Right ventricle myocardium inferior (tissue), 1 donor: ENCODE measurements around the gene FBXL15. TPM values are rescaled to one million over a fixed set of nuclear protein-coding genes. Genes with fewer than 3 reads are reported as not detected.

ENCODE experiments used
- ATAC-seq: fragments of 200-7000 bp; cut with Tn5 transposase; one replicate; pipeline ENCODE4 v1.9.1; 2020; ENCODE audit warnings: mild to moderate bottlenecking, moderate library complexity
- DNase-seq: peaks from one replicate; pipeline ENCODE4 v3.0.0; 2021; ENCODE audit errors: missing footprints
- intact Hi-C: fragments of 100-400 bp; cut with DNase I; formaldehyde crosslinking; loops from one replicate; pipeline ENCODE4 v1.11.0; 2022
- total RNA-seq: library from RNA; stranded (reverse); fragmentation: NEBNext Ultra II Directional; extraction: Animal tissue kit (Norgen Biotek cat#: 25700); gene quantifications from one replicate; pipeline ENCODE4 v1.2.1, GENCODE V29; 2021
- donor health status: DM: no; HTN: yes; CAD: no; lungs with severe emphysema.

FBXL15 gene
- total RNA-seq, 1 donor from 2014 or later = 8.4 TPM

GRCh38 chr10:102396730-102397151, 23.9 kb upstream of the FBXL15 start:
- intact Hi-C loops = loop anchor here (5.0 kb wide), 1 partner anchor 106 kb away; the partner anchor contains the start of genes ACTR1A and SUFU
- ATAC-seq (no peak), DNase-seq (no peak)

GRCh38 chr10:102397222-102398171, 23.1 kb upstream of the FBXL15 start:
- intact Hi-C loops = loop anchor here (2.0 to 5.0 kb wide), 3 partner anchors 105 to 185 kb away; partner anchors contain the start of genes ACTR1A and SUFU
- ATAC-seq = no peak
- peak; percentile 32 for DNase-seq

DNA sequence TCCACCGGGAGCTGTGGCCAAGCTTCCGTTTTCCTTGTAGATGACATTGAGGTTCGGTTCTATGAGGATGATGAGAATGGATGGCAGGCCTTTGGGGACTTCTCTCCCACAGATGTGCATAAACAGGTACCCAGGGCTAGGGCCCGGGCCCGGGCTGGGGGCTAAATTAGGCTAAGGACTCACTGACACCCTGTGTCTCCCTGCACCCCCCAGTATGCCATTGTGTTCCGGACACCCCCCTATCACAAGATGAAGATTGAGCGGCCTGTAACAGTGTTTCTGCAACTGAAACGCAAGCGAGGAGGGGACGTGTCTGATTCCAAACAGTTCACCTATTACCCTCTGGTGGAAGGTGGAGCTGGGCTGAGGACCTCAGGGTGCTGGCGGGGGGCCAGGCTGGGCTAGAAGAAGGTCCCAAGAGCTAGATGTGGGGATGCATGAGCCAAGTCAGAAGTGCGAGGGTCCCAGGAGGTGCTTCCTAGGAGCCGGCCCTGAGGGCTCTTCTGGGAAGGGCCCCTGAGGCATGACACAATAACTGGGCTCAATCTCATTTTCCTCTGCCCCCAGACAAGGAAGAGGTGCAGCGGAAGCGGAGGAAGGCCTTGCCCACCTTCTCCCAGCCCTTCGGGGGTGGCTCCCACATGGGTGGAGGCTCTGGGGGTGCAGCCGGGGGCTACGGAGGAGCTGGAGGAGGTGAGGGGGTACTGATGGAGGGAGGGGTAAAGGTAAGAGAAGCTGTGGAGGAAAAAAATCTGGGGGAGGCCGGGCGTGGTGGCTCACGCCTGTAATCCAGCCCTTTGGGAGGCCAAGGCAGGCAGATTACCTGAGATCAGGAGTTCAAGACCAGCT, 22.2 kb upstream of the FBXL15 start:
- DNase-seq = peak; percentile 33
- intact Hi-C loops = loop anchor here (2.0 to 5.0 kb wide), 3 partner anchors 104 to 184 kb away; partner anchors contain the start of genes ACTR1A and SUFU
- ATAC-seq = no peak

DNA sequence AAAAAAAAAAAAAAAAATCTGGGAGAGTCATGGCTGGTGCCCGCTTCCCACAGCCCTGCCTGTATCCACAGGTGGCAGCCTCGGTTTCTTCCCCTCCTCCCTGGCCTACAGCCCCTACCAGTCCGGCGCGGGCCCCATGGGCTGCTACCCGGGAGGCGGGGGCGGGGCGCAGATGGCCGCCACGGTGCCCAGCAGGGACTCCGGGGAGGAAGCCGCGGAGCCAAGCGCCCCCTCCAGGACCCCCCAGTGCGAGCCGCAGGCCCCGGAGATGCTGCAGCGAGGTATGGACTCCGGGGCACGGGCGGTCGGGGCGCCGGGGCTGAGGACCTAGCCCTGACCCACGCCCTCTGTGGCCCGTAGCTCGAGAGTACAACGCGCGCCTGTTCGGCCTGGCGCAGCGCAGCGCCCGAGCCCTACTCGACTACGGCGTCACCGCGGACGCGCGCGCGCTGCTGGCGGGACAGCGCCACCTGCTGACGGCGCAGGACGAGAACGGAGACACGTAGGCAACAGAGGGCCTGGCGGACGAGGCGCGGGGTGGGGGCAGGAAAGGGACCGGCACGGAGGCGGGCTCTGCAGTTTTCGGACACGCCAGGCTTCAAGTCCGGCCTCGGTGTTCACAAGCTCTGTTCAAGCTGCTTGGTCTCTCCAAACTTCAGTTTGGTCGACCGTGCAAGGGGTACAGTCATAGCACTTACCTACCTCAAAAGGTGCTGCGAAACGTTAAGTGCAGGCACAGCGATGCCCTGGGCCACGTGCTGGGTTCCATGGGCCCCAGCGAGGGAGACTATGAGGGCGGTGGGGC, 21.2 kb upstream of the FBXL15 start:
- DNase-seq (peak; percentile 97), ATAC-seq (peak; percentile 79)
- intact Hi-C loops = loop anchor here (2.0 to 5.0 kb wide), 3 partner anchors 103 to 183 kb away; partner anchors contain the start of genes ACTR1A and SUFU

DNA sequence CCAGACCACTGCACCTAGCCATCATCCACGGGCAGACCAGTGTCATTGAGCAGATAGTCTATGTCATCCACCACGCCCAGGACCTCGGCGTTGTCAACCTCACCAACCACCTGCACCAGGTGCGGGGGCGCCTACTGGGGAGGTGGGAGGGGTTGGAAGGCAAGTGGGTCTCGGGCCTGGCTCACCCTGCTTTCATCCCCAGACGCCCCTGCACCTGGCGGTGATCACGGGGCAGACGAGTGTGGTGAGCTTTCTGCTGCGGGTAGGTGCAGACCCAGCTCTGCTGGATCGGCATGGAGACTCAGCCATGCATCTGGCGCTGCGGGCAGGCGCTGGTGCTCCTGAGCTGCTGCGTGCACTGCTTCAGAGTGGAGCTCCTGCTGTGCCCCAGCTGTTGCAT, 20.6 kb upstream of the FBXL15 start:
- no peak for ATAC-seq

GRCh38 chr10:102400598-102401341, 19.9 kb upstream of the FBXL15 start:
- intact Hi-C loops = no loop called here
- ATAC-seq (no peak), DNase-seq (peak; percentile 40)

More for the DNA sequence above, 20.6 kb upstream of the FBXL15 start:
- intact Hi-C loops = no loop called here
- peak; percentile 73 for DNase-seq

DNA sequence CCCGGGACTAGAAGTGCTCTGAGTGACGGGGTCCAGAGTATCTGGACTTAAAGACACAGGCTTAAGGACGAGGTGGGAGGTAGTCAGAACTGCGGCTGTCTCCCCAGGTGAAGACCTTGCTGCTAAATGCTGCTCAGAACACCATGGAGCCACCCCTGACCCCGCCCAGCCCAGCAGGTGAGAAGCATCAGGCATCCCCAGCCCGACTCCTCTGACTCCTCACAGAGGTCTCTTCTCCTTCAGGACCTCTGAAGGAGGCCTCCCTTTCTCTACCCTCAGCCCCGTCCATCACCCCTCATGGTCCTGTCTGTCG, 19.3 kb upstream of the FBXL15 start:
- DNase-seq = peak; percentile 16
- ATAC-seq = no peak
- intact Hi-C loops = no loop called here

- DNase-seq = peak; percentile 17
- ATAC-seq = no peak
- intact Hi-C loops = no loop called here
Measured at GRCh38 chr10:102401735-102402511, 18.7 kb upstream of the FBXL15 start.

DNA sequence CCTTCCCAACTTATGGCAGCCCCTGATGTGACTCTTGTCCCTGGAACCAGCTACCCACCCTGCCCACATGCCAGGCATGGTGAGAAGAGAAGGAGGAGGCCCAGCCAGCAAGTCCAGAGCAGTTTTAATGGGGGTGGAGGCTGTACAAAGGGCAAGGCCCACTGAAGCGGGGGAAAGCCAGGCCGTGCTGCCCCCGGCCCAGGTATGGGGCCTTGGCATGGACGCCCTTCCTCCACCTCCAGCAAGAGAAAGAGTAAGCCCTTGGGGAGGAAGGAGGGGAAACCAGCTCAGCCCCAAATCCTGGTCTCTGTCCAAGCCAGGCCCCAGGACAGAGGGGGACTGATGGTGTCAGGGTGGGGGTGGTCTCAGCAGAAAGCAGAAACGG, 18.1 kb upstream of the FBXL15 start:
- intact Hi-C loops = no loop called here
- peak; percentile 3 for DNase-seq
- no peak for ATAC-seq

DNA sequence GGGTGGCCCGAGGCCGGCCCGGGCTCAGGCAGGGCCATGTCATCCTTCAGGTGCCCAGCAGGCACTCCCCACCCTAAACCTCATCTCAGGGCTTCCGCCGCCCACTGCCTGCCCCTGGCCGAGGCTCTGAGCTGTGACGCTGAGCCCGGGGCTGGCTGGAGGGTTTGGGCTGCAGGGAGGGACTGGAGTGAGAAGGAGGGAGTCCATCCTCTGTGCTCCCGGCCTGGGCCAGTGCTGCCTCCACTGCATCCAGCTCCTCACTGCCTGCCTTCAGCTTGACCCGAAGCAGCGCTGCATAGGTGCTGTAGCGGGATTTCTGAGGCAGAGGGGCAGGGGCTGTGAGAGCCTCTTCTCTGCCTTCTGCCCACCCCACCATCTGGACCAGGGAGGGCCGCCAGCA, 17.5 kb upstream of the FBXL15 start:
- intact Hi-C loops = no loop called here
- no peak for ATAC-seq
- DNase-seq = peak; percentile 23

- DNase-seq = peak; percentile 43
- no peak for ATAC-seq
- intact Hi-C loops = no loop called here
Measured at GRCh38 chr10:102404361-102405107, 16.1 kb upstream of the FBXL15 start.

- intact Hi-C loops = no loop called here
- DNase-seq = peak; percentile 40
- no peak for ATAC-seq
Measured at GRCh38 chr10:102405108-102405571, 15.5 kb upstream of the FBXL15 start.

DNA sequence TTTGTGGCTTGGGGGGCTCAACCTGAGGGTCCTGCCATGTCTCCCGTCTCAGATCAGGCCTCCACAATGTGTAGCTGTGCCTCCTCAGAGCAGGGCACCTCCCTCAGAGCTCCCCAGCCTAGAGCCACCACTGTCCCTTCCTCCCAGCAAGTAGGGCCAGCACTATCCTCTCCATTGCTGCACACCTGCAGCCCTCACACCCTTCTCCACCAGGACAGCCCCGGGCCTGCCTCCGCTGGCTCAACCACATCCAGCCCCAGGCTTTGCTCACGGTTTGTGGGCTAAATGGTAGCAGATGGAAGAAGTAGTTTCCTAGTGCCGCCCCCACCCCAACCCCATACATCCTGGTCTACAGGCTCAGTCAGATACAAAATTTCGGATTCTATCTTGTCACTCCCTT, 15.0 kb upstream of the FBXL15 start:
- DNase-seq = peak; percentile 9
- intact Hi-C loops = no loop called here
- no peak for ATAC-seq

DNA sequence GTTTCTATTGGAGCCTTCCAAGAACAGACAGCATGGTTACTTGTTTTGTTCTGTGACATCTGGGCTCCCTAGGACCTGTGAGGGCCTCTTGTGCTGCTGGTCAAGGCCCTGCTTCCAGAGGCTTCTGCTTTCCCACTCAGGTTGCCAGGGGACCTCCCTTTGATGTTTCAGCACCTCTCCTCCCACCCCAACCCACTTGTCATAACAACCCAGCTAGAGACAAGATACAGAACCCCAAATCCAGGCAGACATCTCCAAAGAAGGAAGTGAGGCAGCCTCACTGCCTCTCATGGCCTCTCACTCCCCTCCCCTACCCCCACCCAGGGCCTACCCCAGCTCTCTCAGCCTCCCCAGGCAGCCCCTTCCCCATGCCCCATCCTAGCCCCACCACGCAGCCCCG, 13.8 kb upstream of the FBXL15 start:
- intact Hi-C loops = no loop called here
- ATAC-seq = no peak
- no peak for DNase-seq

GRCh38 chr10:102407425-102408130, 13.1 kb upstream of the FBXL15 start:
- peak; percentile 11 for DNase-seq
- intact Hi-C loops = no loop called here
- no peak for ATAC-seq
